ENCODE results near the gene NDUFS4.

GRCh38 chr5:53726121-53726520 is 165.7 kb downstream of the NDUFS4 start:
- no peak for TF ChIP-seq CTCF (IDR thresholded peaks at IDR 0.05)
- no peak for TF ChIP-seq POLR2A (IDR thresholded peaks at IDR 0.05)
